NCI-H1092 treated with DMSO at 0.1 percent for 48 hours (cell line): ENCODE measurements around the gene PRICKLE2.

Source experiments
- DNase-seq: peaks from one replicate; lab custom pipeline; 2025; lab: John Stamatoyannopoulos, UW

The PRICKLE2 gene

GRCh38 chr3:64224826-64225610 lies at the start of gene PRICKLE2:
PRICKLE2 (minus strand) TSS chr3:64225466; CDS start chr3:64198927, 26,539 bp downstream.
- no peak for DNase-seq

GRCh38 chr3:64272842-64273241 lies 47.6 kb upstream of the PRICKLE2 start:
- no peak for DNase-seq

- DNase-seq = no peak
These were observed 47.0 kb upstream of the PRICKLE2 start for GRCh38 chr3:64272271-64272670.

GRCh38 chr3:64271631-64272030 lies 46.4 kb upstream of the PRICKLE2 start:
- no peak for DNase-seq

- DNase-seq = no peak
These were observed 45.6 kb upstream of the PRICKLE2 start for GRCh38 chr3:64270866-64271260.

- DNase-seq = no peak
These were observed 45.0 kb upstream of the PRICKLE2 start for GRCh38 chr3:64270142-64270865.

GRCh38 chr3:64268926-64269325 lies 43.7 kb upstream of the PRICKLE2 start:
- no peak for DNase-seq

GRCh38 chr3:64267721-64268604 lies 42.7 kb upstream of the PRICKLE2 start:
- DNase-seq = no peak

- no peak for DNase-seq
These were observed 41.7 kb upstream of the PRICKLE2 start for GRCh38 chr3:64266983-64267382.

GRCh38 chr3:64266065-64266931 lies 41.0 kb upstream of the PRICKLE2 start:
- DNase-seq = no peak

GRCh38 chr3:64265646-64266045 lies 40.4 kb upstream of the PRICKLE2 start:
- no peak for DNase-seq

- no peak for DNase-seq
These were observed 39.3 kb upstream of the PRICKLE2 start for GRCh38 chr3:64264501-64265109.

- DNase-seq = no peak
These were observed 37.4 kb upstream of the PRICKLE2 start for GRCh38 chr3:64262574-64263114.

GRCh38 chr3:64260431-64260830 lies 35.2 kb upstream of the PRICKLE2 start:
- no peak for DNase-seq

- no peak for DNase-seq
These were observed 34.4 kb upstream of the PRICKLE2 start for GRCh38 chr3:64259636-64260035.

GRCh38 chr3:64257100-64257755 lies 32.0 kb upstream of the PRICKLE2 start:
- DNase-seq = no peak

GRCh38 chr3:64255741-64256340 lies 30.6 kb upstream of the PRICKLE2 start:
- DNase-seq = no peak

- DNase-seq = no peak
These were observed 29.2 kb upstream of the PRICKLE2 start for GRCh38 chr3:64254443-64254842.

GRCh38 chr3:64253689-64254088 lies 28.4 kb upstream of the PRICKLE2 start:
- DNase-seq = no peak

- no peak for DNase-seq
These were observed 25.8 kb upstream of the PRICKLE2 start for GRCh38 chr3:64251019-64251418.
